ENCODE measurements around the gene LRRC71. TPM values are rescaled to one million over a fixed set of nuclear protein-coding genes. Genes with fewer than 3 reads are reported as not detected.

Gene LRRC71
- total and polyA plus RNA-seq, 2 experiments from 2014 or later = 0.24 TPM; not detected in 1

DNA sequence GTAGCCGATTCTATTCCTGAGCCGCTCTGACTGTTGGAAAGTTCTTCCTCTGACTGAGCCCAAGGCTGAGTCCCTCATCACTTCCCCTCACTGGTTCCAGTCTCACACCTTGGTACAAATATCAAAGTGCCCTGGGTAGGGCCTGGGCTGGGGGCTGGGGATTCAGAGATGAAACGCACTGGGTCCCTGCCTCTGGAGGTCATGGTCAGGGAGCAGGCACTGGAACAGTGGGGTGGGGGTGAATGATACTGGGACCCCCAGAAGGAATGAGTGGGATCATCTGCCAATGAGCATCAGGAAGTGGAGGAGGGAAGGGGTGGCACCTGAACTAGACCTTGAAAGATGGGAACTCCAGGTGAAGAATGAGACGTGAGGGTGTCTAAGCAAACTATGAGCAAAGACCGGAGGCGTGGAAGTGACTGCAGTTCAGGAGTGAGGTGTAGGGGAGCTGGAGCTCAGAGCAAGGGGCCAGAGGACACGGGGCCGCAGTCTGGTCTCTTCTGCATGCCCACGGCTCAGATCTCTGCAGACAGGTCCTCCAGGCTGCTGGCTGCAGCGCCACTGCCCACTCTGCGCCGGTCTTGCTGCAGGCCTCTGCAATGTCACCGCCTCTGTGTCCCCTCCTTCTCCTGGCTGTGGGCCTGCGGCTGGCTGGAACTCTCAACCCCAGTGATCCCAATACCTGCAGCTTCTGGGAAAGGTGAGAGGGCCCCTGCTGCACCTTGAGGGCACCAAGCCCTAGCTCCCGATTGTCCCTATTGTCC lies 16.9 kb upstream of the LRRC71 start:
- Histone ChIP-seq H2AFZ (no peak overlapping the region), H3F3A (replicated peaks; ENCODE audit: low read depth) (no peaks in the 10 kb centered on the region), H3K27me3 (ENCODE audit: insufficient read depth) (no peaks in the 10 kb centered on the region), H3K27ac (ENCODE audit: low read depth) (no peak overlapping the region), H3K4me3 (no peak overlapping the region), H3K4me2 (no peak overlapping the region), H3K79me2 (replicated peaks; ENCODE audit: insufficient read depth) (no peaks in the 10 kb centered on the region), H3K36me3 (ENCODE audit: insufficient read depth) (no peaks in the 10 kb centered on the region), H4K20me1 (replicated peaks; ENCODE audit: insufficient read depth) (no peaks in the 10 kb centered on the region), H3K4me1 (ENCODE audit: insufficient read depth) (0 out of 2 replicates have a peak, but pooled peaks cover 3% of the 10 kb centered on the region), H3K9me2 (ENCODE audit: insufficient read depth) (no peaks in the 10 kb centered on the region)
- no peak for DNase-seq (ENCODE audit: low spot score)
- Mint-ChIP-seq H3K36me3 (ENCODE audit: low read depth) (no peaks in the 10 kb centered on the region), H3K27me3 (ENCODE audit: insufficient read depth, low read depth, poor library complexity) (peaks cover 17% of the 10 kb centered on the region), H3K4me1 (peaks cover 13% of the 10 kb centered on the region), H3K27ac (no peak overlapping the region), H3K9me3 (no peaks in the 10 kb centered on the region), H3K4me3 (no peak overlapping the region)
- ATAC-seq = no peak
- no peak for TF ChIP-seq CREB1 (CRISPR knock-in tag; IDR thresholded peaks at IDR 0.05; ENCODE audit: low read depth)
- no peak for TF ChIP-seq STAT1 (IDR thresholded peaks at IDR 0.05; ENCODE audit: unreplicated experiment)

DNA sequence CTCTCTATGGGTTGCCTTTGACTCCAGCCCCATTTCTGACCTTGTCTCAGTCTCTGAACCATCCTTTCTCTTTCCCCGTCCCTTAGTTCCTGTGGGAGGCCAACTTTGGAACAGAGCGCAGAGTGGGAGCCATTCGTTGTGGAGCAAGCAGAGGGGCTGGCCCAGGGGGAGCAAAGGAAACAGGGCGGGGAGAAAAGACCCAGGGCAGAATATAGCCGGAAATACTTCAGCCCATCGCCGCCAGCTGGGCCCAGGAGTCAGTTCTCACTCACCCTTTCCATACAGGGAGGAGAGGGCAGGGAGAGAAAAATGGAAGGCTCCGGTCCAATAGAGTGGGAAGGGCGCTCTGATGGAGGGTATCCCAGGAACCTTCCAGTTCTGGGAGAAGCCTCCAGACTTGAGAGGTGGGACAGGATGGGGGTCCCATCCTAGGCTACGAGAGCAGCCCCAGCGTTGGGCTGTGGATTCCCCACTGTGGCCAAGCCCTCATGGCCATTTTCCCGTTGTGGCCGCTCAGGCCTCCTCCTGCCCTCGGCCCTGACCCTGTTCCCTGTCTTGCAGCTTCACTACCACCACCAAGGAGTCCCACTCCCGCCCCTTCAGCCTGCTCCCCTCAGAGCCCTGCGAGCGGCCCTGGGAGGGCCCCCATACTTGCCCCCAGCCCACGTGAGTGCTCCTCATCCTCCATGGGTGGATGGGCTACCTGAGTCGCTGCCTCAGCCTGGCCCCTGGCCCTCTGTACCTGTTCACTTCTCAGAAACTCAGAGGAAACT lies 16.1 kb upstream of the LRRC71 start:
- no peaks in the 10 kb centered on the region for H3K9me3 Mint-ChIP-seq
- Histone ChIP-seq H3K27me3 (ENCODE audit: insufficient read depth) (no peaks in the 10 kb centered on the region), H3K4me2 (no peak overlapping the region), H2AFZ (no peak overlapping the region), H3K27ac (ENCODE audit: low read depth) (no peak overlapping the region), H3K4me3 (no peak overlapping the region), H4K20me1 (replicated peaks; ENCODE audit: insufficient read depth) (no peaks in the 10 kb centered on the region), H3K9me2 (ENCODE audit: insufficient read depth) (no peaks in the 10 kb centered on the region), H3K4me1 (ENCODE audit: insufficient read depth) (0 out of 2 replicates have a peak, but pooled peaks cover 3% of the 10 kb centered on the region), H3K36me3 (ENCODE audit: insufficient read depth) (no peaks in the 10 kb centered on the region), H3K79me2 (replicated peaks; ENCODE audit: insufficient read depth) (no peaks in the 10 kb centered on the region), H3F3A (replicated peaks; ENCODE audit: low read depth) (no peaks in the 10 kb centered on the region)
- H3K4me3 Mint-ChIP-seq = no peak overlapping the region
- peaks cover 12% of the 10 kb centered on the region for H3K4me1 Mint-ChIP-seq
- no peaks in the 10 kb centered on the region for H3K36me3 Mint-ChIP-seq (ENCODE audit: low read depth)
- no peak overlapping the region for H3K27ac Mint-ChIP-seq
- ATAC-seq = no peak
- TF ChIP-seq EZH2 (IDR thresholded peaks at IDR 0.05; ENCODE audit: low read depth, unreplicated experiment) (no peak), CREB1 (CRISPR knock-in tag; IDR thresholded peaks at IDR 0.05; ENCODE audit: low read depth) (no peak), ZNF331 (CRISPR knock-in tag; IDR thresholded peaks at IDR 0.05; ENCODE audit: low read depth) (no peak), JUNB (IDR thresholded peaks at IDR 0.05; ENCODE audit: unreplicated experiment) (no peak), NANOG (IDR thresholded peaks at IDR 0.05; ENCODE audit: borderline replicate concordance) (no peak)
- TF ChIP-seq, protein P1, sequence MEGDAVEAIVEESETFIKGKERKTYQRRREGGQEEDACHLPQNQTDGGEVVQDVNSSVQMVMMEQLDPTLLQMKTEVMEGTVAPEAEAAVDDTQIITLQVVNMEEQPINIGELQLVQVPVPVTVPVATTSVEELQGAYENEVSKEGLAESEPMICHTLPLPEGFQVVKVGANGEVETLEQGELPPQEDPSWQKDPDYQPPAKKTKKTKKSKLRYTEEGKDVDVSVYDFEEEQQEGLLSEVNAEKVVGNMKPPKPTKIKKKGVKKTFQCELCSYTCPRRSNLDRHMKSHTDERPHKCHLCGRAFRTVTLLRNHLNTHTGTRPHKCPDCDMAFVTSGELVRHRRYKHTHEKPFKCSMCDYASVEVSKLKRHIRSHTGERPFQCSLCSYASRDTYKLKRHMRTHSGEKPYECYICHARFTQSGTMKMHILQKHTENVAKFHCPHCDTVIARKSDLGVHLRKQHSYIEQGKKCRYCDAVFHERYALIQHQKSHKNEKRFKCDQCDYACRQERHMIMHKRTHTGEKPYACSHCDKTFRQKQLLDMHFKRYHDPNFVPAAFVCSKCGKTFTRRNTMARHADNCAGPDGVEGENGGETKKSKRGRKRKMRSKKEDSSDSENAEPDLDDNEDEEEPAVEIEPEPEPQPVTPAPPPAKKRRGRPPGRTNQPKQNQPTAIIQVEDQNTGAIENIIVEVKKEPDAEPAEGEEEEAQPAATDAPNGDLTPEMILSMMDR (conservative IDR thresholded peaks at IDR 0.05; ENCODE audit: low read depth in 2 of 2) = no peak
- DNase-seq (ENCODE audit: low spot score) = no peak
- peaks cover 25% of the 10 kb centered on the region for H3K27me3 Mint-ChIP-seq (ENCODE audit: insufficient read depth, low read depth, poor library complexity)

Measured in GM23338 (cell line).